Right lobe of liver (tissue), 6 donors: ENCODE measurements around the gene KIF3B. TPM values are rescaled to one million over a fixed set of nuclear protein-coding genes. Genes with fewer than 3 reads are reported as not detected.
A peak's percentile ranks its signal among the peaks of the same experiment; 100 is the strongest.

Source experiments
- ATAC-seq, 4 donors: fragments of 200-7000 bp; cut with Tn5 transposase; one replicate each; pipeline ENCODE4 v1.9.1; 2020; ENCODE audit warnings: mild to moderate bottlenecking in 4 of 4, moderate library complexity in 4 of 4
- DNase-seq, 3 donors: peaks; one replicate each; pipeline ENCODE4 v3.0.0-alpha.2; 2020
- H3K27ac ChIP-seq, 3 donors: fragments of 200-600 bp; one replicate each; pipeline ENCODE4 v1.8.0; 2022
- H3K27me3 ChIP-seq, 2 donors: fragments of 200-600 bp; one replicate each; pipeline ENCODE4 v1.8.0; 2022
- H3K36me3 ChIP-seq, 4 donors: fragments of 200-600 bp; sonication (generic) in 1 of 4; one replicate each; pipeline versions ENCODE4 v1.5.1 to v1.8.0; 2017 to 2022; ENCODE audit warnings: control low read depth in 1 of 4
- H3K4me1 ChIP-seq, 4 donors: fragments of 200-600 bp; sonication (generic) in 1 of 4; one replicate each; pipeline versions ENCODE4 v1.5.1 to v1.8.0; 2017 to 2022; ENCODE audit warnings: control low read depth in 1 of 4
- H3K4me3 ChIP-seq, 3 donors: fragments of 200-600 bp; one replicate each; pipeline ENCODE4 v1.8.0; 2022
- H3K9me3 ChIP-seq, 4 donors: fragments of 200-600 bp; sonication (generic) in 1 of 4; one replicate each; pipeline versions ENCODE4 v1.5.1 to v1.8.0; 2017 to 2022; ENCODE audit warnings: control low read depth in 1 of 4
- CTCF ChIP-seq, 4 donors: fragments of 200-600 bp in 3 of 4; fragments of 450-650 bp in 1 of 4; IDR thresholded peaks; one replicate each; pipeline versions ENCODE4 v1.5.1 to v1.8.0; 2016 to 2022; ENCODE audit warnings: antibody characterized with exemption in 4 of 4, mild to moderate bottlenecking in 2 of 4
- POLR2A ChIP-seq: fragments of 450-650 bp; IDR thresholded peaks from one replicate; pipeline ENCODE4 v1.6.1; 2017; ENCODE audit warnings: antibody characterized with exemption, mild to moderate bottlenecking
- WGBS: methylation state at CpG from one replicate; pipeline ENCODE4 v1.1.6; 2018; ENCODE audit warnings: low coverage, low lambda C conversion rate; ENCODE audit not compliant: insufficient coverage; ENCODE audit errors: missing lambda C conversion rate; 5-methylcytosine and 5-hydroxymethylcytosine counted together
- intact Hi-C, 2 donors: fragments of 100-400 bp; cut with DNase I; formaldehyde crosslinking; loops; one replicate each; pipeline versions ENCODE4 v1.11.2 to v1.14.1; 2022
- total RNA-seq, 6 experiments: library from RNA; depleted of rRNA in 2 of 6; stranded (reverse); fragments of >200 nt in 2 of 6; fragmentation: NEBNext Ultra II Directional in 3 of 6; extraction: Animal tissue kit (Norgen Biotek cat#: 25700) in 3 of 6; gene quantifications; one replicate each; pipeline versions ENCODE4 v1.1.0 to v1.2.4, GENCODE V29; 2016 to 2023
- donor health status: DM: no; HTN: yes; CAD: no.
- donor health status: DM: no; HTN: no; CAD: no.
- donor health status: DM: no; HTN: no; CAD: no.
- donor health status: DM: no; HTN: yes; CAD: no.
- donor health status: DM: no; HTN: yes; CAD: no.

The KIF3B gene
- total RNA-seq, 6 experiments from 2014 or later: 16.4 to 23.6 (median 20.7) TPM

- intact Hi-C loops: no loop called here
Observed at GRCh38 chr20:32231245-32231644, 46.2 kb upstream of the KIF3B start.

GRCh38 chr20:32231847-32232246 lies 45.6 kb upstream of the KIF3B start:
- Histone ChIP-seq H3K4me1 (peaks cover 0 to 44% (median 15%) of the 10 kb centered on the region in 4 donors), H3K27me3 (no peaks in the 10 kb centered on the region), H3K4me3 (no peak overlapping the region), H3K36me3 (peaks cover 0 to 30% (median 10%) of the 10 kb centered on the region in 4 donors), H3K9me3 (no peaks in the 10 kb centered on the region), H3K27ac (peak overlapping the region in 2 of 3 donors; percentile 6 to 29)
- TF ChIP-seq POLR2A (no peak), CTCF (IDR thresholded peaks at IDR 0.05) (no peak)
- DNase-seq (no peak), ATAC-seq (peak; percentile 22 to 38 (median 30))
- 51% methylated on average over 4 of the region's 4 CpGs for WGBS
- intact Hi-C loops: no loop called here

More at GRCh38 chr20:32231245-32231644, 46.2 kb upstream of the KIF3B start:
- H3K27me3 ChIP-seq: no peaks in the 10 kb centered on the region
- DNase-seq: no peak
- no peaks in the 10 kb centered on the region for H3K9me3 ChIP-seq
- H3K27ac ChIP-seq: no peak overlapping the region
- TF ChIP-seq POLR2A (no peak), CTCF (IDR thresholded peaks at IDR 0.05) (no peak)
- ATAC-seq: no peak
- peaks cover 0 to 44% (median 15%) of the 10 kb centered on the region in 4 donors for H3K4me1 ChIP-seq
- H3K4me3 ChIP-seq: no peak overlapping the region
- H3K36me3 ChIP-seq: peaks cover 0 to 30% (median 10%) of the 10 kb centered on the region in 4 donors
- 97% methylated on average over 4 of the region's 4 CpGs for WGBS

- intact Hi-C loops: no loop called here
- peaks cover 0 to 30% (median 10%) of the 10 kb centered on the region in 4 donors for H3K36me3 ChIP-seq
- H3K27ac ChIP-seq: peak overlapping the region in 2 of 3 donors; percentile 6 to 29
- no peak for DNase-seq
- H3K4me1 ChIP-seq: peaks cover 0 to 40% (median 13%) of the 10 kb centered on the region in 4 donors
- no peak for TF ChIP-seq CTCF (IDR thresholded peaks at IDR 0.05)
- no peak for TF ChIP-seq POLR2A
- no peak for ATAC-seq
- no peak overlapping the region for H3K4me3 ChIP-seq
- H3K9me3 ChIP-seq: no peaks in the 10 kb centered on the region
- H3K27me3 ChIP-seq: no peaks in the 10 kb centered on the region
Observed at GRCh38 chr20:32232326-32232886, 45.0 kb upstream of the KIF3B start.

- no peak for DNase-seq
- ATAC-seq: no peak
- H3K4me3 ChIP-seq: no peak overlapping the region
- intact Hi-C loops: no loop called here
- H3K36me3 ChIP-seq: peaks cover 0 to 30% (median 10%) of the 10 kb centered on the region in 4 donors
- no peaks in the 10 kb centered on the region for H3K27me3 ChIP-seq
- H3K27ac ChIP-seq: no peak overlapping the region
- TF ChIP-seq POLR2A: no peak
- TF ChIP-seq CTCF (IDR thresholded peaks at IDR 0.05): no peak
- H3K9me3 ChIP-seq: no peaks in the 10 kb centered on the region
- WGBS: 87% methylated on average over 8 of the region's 9 CpGs
- H3K4me1 ChIP-seq: peaks cover 0 to 31% (median 8%) of the 10 kb centered on the region in 4 donors
Observed at GRCh38 chr20:32233286-32233685, 44.2 kb upstream of the KIF3B start.
